NOMO-1 treated with DMSO at 0.1 percent for 48 hours (cell line): Measurements from ENCODE around the gene EXOC3L4.
A peak's percentile ranks its signal among the peaks of the same experiment; 100 is the strongest.
"Not testable (repeated sequence)": the region's sequence is repeated elsewhere in the genome, so short reads cannot be mapped to it uniquely, and the experiment has no call there.

Source experiments
- DNase-seq: peaks from one replicate; lab custom pipeline; 2025; ENCODE audit not compliant: unreplicated experiment; lab: John Stamatoyannopoulos, UW

The EXOC3L4 gene

GRCh38 chr14:103118018-103118662, 23.6 kb downstream of the EXOC3L4 start:
- peak; percentile 10 for DNase-seq

DNA sequence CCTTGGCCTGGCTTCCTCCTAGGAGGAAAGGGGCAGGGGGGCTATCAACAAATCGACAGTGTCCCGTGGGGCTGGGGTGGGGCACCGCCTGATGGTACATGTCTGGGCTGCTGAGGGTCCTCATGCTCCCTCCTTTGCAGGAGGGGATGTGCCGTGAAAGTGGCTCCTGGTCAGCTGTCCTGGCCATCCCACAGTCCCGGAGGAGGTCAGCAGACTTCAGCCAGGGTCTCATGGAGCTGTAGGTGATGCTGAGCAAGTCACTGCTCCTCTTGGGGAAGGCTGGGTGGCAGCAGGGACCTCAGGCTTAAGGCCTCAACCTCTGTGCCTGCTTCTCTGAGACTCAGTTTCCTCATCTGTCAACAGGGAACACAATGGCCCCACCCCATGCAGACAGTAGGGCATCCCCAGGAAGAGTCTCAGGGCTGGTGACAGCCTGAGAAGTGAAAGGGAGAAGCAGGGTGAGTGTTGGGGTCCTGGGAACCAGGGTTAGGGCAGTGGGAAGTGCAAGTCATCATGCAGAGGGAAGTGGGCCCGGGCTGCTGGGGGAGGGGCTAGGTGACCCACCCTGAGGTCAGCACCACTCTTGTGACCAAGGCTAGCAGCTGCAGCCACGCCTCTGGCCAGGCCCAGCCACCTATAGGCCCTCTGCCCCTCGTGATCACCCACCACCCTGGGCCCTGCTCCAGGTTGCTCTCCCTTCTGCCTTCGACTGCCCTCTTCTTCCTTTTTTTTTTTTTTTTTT, 24.3 kb downstream of the EXOC3L4 start:
- peak; percentile 93 for DNase-seq

DNA sequence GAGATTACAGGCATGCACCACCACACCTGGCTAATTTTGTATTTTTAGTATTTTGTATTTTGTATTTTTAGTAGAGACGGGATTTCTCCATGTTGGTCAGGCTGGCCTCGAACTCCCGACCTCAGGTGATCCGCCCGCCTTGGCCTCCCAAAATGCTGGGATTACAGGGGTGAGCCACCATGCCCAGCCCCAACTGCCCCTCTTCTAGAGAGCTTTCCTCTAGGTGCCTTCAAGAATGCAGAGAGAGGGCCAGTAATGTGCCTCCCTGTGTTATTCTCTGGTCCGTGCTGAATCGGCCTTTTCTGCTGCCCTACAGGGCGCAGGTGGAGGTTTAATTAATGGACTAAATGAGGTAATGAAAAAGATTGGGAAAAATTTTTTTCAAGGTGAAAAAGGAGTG, 25.0 kb downstream of the EXOC3L4 start:
- DNase-seq, result not testable (repeated sequence)

GRCh38 chr14:103121121-103121845, 26.8 kb downstream of the EXOC3L4 start:
- peak; percentile 84 for DNase-seq

GRCh38 chr14:103121846-103122584, 27.5 kb downstream of the EXOC3L4 start:
- DNase-seq, result peak; percentile 86

DNA sequence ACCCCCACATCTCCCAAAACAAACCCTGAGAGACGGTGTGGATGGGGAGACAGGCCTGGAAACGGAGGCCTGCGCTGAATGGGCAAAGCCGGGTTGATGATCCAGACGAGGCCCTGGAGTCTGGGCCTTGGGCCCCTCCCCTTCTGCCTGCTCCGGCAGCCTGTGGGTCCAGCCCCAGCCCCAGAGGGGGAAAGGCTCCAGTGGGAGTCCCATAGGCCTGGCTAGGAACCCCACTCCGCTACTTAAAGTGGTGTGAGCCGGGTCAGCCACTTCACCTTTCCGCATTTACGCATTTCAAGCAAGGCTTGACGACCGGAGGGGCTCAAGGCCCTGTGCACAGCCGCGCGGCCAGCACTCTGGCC, 28.0 kb downstream of the EXOC3L4 start:
- DNase-seq, result peak; percentile 38

DNA sequence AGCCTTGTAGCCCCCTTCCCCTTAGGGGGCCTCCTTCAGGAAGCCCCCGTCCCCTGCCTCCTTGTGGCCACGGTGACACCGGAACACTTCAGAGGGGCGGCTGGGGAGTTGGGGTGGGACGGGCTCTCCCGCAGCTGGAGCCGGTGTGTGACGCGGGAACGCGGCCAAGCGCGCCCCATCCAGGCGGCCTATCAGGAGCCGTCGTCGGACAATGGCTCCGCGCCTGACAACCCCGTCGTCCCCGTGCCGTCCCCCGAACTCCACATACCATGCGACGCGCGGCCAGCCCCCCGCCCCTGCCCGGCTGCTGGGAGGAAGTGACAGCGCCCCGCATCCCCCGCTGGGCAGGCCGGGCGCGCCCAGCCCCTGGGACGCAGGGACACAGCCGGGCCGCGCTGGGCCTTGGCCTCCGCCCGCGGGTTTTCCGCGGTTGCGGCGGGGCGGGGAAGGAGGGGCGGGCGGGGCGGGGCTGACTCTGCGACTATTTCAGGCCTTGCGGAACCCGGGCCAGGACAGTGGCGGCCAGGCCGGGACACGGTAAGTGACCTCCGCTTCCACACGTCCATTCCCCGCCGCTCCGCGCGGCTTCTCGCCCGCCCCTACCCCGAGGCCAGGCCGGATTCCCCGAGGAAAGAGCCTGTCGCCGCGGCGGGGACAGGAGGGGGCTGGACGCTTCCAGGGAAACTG, 28.6 kb downstream of the EXOC3L4 start, which contains the start of gene TNFAIP2:
TNFAIP2 (plus strand) TSS at position 515 of the 687 bp plus-strand sequence. CDS start 2,997 bp downstream, outside the sequence.
- peak; percentile 55 for DNase-seq

DNA sequence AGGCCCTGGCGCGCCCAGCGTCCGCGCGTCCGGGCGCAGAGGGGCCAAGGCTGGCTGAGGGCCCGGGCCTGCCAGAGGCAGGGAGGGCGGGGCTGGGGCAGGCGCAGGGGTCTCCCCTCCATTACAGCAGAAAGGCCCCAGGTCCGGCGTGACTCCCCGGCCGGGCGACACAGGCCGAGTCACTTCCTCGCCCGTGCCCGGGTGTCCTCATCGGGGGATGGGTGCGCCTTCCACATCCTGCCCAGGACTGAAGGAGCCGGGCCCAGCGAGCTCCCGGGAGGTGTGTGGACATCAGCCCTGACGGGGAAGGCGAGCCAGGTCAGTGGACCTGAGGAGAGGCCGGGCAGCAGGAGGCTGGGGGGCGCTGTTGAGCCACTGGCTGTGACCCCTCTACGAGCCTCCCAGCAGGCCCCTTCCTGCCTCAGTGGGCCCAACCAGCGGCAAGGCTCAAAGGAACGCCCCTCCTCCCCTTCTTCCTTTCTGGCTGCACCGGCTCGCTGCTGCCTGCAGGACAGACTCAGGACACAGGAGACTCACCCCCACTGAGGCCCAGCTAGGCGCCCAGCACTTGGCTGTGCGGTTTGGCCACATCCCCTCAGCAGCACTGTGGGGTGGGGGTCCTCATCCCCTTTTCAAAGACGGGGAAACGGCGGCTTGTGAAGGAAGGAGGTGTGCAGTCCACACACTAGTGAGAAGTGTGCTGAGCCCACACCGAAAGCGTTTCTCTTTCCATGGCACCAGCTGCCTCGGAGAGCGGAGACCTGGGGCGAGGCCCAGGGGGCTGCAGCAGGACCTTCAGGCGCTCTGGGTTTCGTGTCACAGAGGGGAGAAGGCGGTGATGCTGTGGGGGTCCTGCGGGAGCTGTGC, 29.3 kb downstream of the EXOC3L4 start:
- DNase-seq, result peak; percentile 51

- no peak for DNase-seq
Measured at GRCh38 chr14:103124501-103125001, 30.0 kb downstream of the EXOC3L4 start.

- DNase-seq, result no peak
Measured at GRCh38 chr14:103125098-103126070, 30.9 kb downstream of the EXOC3L4 start.

DNA sequence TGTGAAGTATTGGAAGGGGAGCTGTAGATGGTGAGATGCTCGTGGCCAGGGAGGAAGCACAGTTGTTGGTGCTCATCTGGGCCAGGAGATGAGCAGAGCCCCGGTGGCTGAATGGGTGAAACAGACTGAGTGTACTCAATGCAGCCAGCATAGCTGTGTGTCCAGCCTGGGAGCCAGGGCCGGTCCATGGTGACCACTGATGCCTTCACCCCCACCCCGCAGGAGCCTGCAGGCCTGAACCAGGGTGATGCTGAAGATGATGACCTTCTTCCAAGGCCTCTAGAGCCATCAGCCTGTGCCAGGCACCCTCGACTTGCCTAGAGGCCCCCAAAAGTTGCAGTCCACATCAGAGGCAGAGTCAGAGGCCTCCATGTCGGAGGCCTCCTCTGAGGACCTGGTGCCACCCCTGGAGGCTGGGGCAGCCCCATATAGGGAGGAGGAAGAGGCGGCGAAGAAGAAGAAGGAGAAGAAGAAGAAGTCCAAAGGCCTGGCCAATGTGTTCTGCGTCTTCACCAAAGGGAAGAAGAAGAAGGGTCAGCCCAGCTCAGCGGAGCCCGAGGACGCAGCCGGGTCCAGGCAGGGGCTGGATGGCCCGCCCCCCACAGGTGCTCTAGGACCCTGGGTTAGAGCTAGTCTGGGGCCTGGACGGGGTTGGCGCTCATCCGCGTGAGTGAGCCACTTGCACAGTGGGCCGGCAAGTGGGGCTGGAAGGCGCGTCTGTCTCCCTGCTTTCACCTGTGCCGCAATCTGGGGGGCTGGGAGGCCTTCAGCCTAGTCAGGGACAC, 31.8 kb downstream of the EXOC3L4 start:
- no peak for DNase-seq

DNA sequence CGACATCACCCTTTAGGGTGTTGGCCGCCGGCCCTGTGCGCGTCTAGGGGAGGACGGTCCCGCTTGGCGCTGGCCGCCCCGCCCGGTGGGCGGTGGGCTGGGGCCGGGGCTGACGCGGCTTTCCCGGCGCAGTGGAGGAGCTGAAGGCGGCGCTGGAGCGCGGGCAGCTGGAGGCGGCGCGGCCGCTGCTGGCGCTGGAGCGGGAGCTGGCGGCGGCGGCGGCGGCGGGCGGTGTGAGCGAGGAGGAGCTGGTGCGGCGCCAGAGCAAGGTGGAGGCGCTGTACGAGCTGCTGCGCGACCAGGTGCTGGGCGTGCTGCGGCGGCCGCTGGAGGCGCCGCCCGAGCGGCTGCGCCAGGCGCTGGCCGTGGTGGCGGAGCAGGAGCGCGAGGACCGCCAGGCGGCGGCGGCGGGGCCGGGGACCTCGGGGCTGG, 32.4 kb downstream of the EXOC3L4 start:
- no peak for DNase-seq

DNA sequence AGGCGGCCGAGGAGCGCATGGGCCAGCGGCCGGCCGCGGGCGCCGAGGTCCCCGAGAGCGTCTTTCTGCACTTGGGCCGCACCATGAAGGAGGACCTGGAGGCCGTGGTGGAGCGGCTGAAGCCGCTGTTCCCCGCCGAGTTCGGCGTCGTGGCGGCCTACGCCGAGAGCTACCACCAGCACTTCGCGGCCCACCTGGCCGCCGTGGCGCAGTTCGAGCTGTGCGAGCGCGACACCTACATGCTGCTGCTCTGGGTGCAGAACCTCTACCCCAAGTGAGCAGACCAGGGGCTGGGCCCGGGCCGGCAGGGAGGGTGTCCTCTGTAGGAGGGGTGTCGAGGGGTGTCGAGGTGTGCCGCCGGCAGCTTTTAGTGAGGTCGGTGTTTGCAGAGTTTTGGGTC, 32.8 kb downstream of the EXOC3L4 start:
- DNase-seq, result no peak

DNA sequence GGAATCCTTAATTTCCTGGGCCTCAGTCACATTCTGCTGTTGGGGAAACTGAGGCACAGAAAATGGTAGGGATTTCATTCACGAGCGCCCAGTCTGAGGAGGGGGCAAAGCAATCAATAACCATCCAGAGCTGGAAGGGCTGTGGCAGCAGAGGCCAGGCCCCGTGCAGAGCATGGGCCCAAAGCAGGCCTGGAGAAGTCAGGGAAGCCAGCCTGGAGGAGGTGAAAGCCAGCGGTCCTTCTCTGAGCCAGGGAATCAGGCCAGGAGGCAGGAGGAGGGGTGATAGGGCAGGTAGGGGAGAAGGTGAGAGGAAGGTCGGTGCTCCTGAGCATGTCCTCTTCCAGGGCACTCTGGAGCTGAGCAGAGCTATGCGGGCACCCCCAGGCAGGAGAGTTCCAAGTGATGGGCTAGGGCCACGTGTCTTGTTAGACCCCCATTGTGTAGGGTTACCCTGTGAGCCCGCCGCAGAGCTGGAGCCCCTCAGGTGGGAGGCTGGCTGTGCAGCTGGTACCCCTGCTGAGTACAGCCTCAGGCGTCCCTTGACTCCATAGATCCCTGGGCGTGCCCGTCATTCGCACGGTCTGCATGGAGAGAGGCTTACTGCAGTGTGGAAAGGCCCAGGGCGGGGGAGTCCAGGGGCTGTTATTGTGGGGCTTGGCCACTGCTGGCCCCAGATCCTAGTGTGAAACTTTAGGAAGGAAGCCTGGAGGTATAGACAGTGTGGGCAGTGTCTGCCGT, 33.5 kb downstream of the EXOC3L4 start:
- DNase-seq, result no peak

DNA sequence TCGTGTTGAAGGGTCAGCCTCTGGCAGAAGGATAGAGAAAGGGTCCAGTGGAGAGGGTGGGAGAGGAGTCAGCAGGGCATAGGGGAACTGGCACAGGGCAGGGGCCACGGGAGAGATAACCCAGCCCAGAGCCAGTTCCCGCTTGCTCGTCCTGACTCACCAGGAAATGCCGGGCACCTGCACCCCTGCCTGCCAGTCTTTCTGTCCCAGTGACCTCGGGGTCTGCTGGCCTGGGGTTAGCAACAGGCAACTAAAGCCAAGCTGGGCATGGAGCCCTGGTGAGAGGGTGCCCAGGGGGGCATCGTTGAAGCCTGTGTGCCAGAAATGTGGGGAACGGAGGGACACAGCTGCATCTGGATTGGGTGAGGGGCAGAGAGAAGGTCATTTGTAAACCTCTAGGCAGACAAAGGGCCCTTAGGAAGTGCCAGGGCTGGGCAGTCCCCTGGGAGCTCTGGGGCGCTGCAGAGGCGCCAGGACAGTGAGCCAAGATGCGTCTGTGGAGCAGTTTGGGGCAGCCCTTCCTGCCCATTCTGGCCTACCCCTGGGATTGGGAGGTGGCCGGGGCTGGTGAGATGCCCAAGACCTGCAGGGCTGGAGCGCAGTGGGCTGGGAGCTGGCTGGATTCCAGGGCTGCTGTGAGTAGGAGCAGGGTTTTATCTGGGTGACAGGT, 34.2 kb downstream of the EXOC3L4 start:
- DNase-seq, result no peak

GRCh38 chr14:103129301-103130016, 34.9 kb downstream of the EXOC3L4 start:
- no peak for DNase-seq
